GM18868 (cell line): ENCODE measurements around the gene ADSS1.

Source experiments
- ATAC-seq: cut with Tn5 transposase; IDR thresholded peaks from one replicate; pipeline ENCODE4 v1.9.1; 2021; ENCODE audit warnings: mild to moderate bottlenecking, moderate library complexity; ENCODE audit not compliant: unreplicated experiment

Gene ADSS1

GRCh38 chr14:104723651-104724406 is at the start of gene ADSS1:
Gene ADSS1 (plus strand): TSS chr14:104724229. CDS start chr14:104724271, 42 bp downstream.
- ATAC-seq = peak; percentile 43

DNA sequence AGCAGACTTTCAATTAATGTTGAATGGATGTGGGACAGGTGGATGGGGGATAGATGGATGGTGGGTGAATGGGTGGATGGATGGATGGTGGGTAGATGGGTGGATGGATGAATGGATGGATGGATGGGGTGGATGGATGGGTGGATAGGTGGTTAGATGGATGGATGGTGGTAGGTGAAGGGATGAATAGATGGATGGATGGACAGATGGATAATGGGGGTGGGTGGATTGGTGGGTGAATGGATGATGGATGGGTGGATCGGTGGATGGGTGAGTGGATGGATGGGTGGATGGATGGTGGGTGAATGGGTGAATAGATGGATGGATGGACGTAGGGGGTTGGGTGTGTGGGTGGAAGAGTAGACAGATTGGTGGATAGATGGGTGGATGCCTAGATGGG is 48.6 kb upstream of the ADSS1 start:
- no peak for ATAC-seq

- no peak for ATAC-seq
These were observed 47.8 kb upstream of the ADSS1 start for GRCh38 chr14:104676130-104676693.

GRCh38 chr14:104676694-104677511 is 47.1 kb upstream of the ADSS1 start:
- ATAC-seq = peak; percentile 37

GRCh38 chr14:104677512-104678332 is 46.3 kb upstream of the ADSS1 start:
- ATAC-seq = peak; percentile 51

- peak; percentile 3 for ATAC-seq
These were observed 45.7 kb upstream of the ADSS1 start for GRCh38 chr14:104678346-104678745.

DNA sequence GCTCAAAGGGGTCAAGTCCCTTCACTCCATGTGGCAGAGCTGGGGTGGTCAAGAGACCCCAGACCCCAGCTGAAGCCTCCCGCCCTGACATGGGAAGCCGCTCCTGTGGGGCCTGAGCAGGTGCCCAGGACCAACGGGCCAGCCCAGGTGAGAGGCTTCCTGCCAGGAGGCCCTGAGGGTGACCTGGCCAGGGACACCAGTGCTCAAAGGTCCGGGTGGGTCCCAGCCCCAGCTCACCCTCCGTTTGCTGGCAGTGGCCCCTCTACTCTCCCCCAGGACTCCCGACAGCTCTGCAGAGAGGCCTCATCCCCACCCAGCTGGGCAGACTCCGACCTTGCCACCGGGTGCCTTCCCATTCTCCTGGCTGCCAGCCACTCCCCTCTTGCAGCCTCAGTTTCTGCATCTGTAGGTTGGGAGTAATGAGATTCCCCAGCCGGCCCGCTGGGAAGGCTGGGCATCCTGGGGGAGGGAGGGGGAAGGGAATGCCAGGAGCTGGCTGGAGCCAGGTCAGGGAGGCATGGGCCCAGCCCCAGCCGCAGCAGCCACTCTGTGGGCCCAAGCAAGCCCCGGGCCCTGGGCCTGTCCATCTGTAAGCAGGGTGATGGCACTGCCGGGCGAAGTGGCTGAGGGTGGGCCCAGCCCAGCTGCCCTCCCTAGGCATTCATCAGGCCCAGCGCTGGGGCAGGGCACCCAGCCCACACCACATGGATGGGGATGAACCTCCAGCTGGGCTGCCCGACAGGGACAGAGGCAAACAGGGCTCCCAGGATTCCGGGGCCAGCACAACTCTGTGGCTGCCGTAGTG is 44.9 kb upstream of the ADSS1 start:
- no peak for ATAC-seq

GRCh38 chr14:104680056-104680805 is 43.8 kb upstream of the ADSS1 start:
- ATAC-seq = no peak

DNA sequence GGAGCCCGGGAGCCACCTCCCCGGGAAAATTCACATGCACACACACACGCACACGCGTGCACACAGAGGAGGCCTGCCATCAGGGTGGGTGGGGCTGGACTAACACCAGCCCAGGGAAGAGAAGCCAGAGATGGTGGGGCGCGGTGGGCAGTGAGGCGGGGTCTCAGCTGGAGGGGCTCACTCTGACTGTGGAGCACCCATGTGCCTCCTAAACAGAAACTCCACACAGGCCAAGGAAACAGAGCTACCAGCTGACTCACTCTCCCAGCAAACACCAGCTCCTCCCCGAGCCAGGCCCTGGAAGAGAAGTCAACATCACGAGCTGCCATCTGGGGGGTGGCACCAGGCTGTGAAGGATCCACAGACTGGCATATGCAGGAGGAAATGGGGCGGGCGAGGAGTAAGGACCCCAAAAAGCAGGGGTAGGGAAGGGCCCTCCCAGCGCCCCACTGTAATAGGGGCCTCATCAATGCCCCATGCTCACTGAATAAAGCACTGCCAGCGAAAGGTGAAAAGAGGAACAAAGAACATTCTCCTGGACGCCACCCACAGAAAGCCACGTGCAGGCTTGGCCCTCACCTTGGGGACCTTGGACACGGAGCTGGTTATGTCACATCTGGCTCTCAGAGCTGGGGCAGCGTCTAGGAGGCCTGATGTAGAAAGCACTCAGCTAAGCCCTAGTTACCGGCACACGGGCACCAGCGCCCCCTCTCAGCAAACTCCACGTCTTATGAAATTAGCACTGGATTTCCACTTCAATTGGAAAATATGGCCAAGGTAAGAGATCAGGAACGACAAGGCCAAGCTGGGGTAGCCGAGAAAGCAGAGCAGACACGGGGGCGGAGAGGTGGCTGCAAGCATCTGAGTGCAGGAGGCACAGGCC is 43.0 kb upstream of the ADSS1 start:
- no peak for ATAC-seq

- ATAC-seq = no peak
These were observed 42.3 kb upstream of the ADSS1 start for GRCh38 chr14:104681689-104682074.

DNA sequence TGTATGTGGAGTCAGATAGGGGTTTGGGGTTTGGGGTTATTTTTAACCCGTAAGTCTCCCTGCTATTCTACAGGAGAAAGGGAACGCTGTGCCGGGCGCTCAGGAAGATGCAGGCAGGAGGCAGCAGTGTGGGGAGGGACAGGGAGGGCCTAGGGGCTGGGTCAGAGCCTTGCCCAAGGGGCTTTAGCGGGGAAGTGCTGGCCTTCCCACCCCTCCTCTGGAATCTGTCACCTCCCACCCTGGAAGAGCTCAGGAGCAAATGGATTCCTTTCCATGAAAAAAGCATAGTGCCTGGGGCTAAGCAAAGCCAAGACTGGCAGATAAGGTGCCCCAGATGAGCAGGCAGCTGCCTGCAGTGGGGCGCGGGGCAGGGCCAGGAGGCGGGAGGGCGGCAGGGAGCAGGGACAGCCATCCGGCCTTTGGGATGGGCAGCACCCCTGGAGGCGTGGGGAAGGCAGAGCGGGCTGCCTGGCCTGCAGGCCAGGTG is 41.9 kb upstream of the ADSS1 start:
- ATAC-seq = no peak

GRCh38 chr14:104683653-104684448 is 40.2 kb upstream of the ADSS1 start:
- no peak for ATAC-seq

GRCh38 chr14:104684449-104684821 is 39.6 kb upstream of the ADSS1 start:
- no peak for ATAC-seq

DNA sequence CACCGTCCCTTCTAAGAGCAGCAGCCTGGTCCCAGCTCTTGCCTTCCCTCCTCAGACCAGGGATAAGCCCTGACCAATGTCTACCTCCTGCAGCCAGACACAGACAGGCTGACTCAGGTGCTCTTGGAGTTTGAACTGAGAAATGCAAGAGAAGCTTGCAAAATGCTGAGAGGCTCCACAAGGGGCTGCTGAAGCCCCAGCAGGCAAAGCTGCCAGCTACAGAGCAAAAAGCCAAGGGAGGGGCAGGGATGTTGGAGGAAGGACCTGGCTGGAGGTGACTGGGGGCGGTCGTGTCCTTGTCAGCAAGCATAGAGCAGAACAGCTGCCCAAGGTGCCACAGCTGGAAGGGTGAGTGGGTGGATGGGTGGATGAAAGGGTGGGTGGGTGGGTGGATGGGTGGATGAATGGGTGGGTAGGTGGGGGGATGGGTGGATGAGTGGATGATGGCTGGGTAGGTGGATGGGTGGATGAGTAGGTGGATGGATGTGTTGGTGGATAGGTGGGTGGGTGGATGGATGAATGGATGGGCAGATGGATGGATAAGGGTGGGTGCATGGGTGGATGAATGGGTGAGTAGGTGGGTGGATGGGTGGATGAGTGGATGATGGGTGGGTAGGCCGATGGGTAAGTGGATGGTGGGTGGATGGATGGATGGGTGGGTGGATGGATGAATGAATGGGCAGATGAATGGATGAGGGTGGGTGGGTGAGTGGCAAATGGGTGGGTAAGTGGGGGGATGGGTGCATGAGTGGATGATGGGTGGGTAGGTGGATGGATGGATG is 38.6 kb upstream of the ADSS1 start:
- ATAC-seq = no peak

DNA sequence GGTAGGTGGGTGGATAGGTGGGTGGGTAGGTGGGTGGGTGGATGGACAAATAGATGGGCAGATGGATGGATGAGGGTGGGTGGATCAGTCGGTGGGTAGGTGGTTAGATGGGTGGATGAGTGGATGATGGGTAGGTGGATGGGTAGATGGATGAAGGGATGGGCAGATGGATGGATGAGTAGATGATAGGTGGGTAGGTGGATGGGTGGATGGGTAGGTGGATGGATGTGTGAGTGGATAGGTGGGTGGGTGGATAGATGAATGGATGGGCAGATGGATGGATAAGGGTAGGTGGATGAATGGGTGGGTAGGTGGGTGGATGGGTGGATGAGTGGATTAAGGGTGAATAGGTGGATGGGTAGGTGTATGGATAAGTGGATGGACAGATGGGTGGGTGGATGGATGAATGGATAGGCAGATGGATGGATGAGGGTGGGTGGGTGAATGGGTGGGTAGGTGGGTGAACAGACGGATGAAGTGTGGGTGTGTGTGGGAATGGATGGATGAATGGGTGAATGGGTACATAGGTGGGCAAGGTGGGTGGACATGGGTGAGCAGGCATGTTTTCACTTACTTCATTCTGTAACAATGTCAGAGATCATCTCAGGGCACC is 37.9 kb upstream of the ADSS1 start:
- no peak for ATAC-seq
